ENCODE results near the gene BLNK.

GRCh38 chr10:96252730-96253129 is 18.6 kb downstream of the BLNK start:
- TF ChIP-seq CTCF (conservative IDR thresholded peaks at IDR 0.05; ENCODE audit: low read depth in 2 of 2) (no peak), EZH2 (IDR thresholded peaks at IDR 0.05; ENCODE audit: low read depth, unreplicated experiment) (no peak), REST (IDR thresholded peaks at IDR 0.05; ENCODE audit: unreplicated experiment) (no peak), POLR2AphosphoS5 (IDR thresholded peaks at IDR 0.05; ENCODE audit: low read depth) (no peak), ETS1 (IDR thresholded peaks at IDR 0.05) (no peak), JUNB (IDR thresholded peaks at IDR 0.05; ENCODE audit: unreplicated experiment) (no peak)
